GM19025 (cell line): Measurements from ENCODE around the gene ZNF169.
A peak's percentile ranks its signal among the peaks of the same experiment; 100 is the strongest.
"Not testable (repeated sequence)": the region's sequence is repeated elsewhere in the genome, so short reads cannot be mapped to it uniquely, and the experiment has no call there.

ENCODE experiments used
- ATAC-seq: cut with Tn5 transposase; IDR thresholded peaks from one replicate; pipeline ENCODE4 v1.9.1; 2021; ENCODE audit warnings: mild to moderate bottlenecking, low read depth, moderate library complexity; ENCODE audit not compliant: unreplicated experiment

ZNF169 gene

GRCh38 chr9:94281101-94281500 is 22.0 kb downstream of the ZNF169 start:
- no peak for ATAC-seq

GRCh38 chr9:94286116-94286515 is 27.0 kb downstream of the ZNF169 start:
- ATAC-seq, result no peak

GRCh38 chr9:94287877-94288513 is 28.9 kb downstream of the ZNF169 start:
- no peak for ATAC-seq

GRCh38 chr9:94289691-94290090 is 30.6 kb downstream of the ZNF169 start:
- ATAC-seq, result no peak

GRCh38 chr9:94298949-94299599 is 40.0 kb downstream of the ZNF169 start:
- no peak for ATAC-seq

GRCh38 chr9:94300470-94301301 is 41.6 kb downstream of the ZNF169 start:
- ATAC-seq, result no peak

- no peak for ATAC-seq
These were observed 42.5 kb downstream of the ZNF169 start for GRCh38 chr9:94301583-94301982.

- ATAC-seq, result no peak
These were observed 43.3 kb downstream of the ZNF169 start for GRCh38 chr9:94302426-94302825.

- ATAC-seq, result no peak
These were observed 44.2 kb downstream of the ZNF169 start for GRCh38 chr9:94303321-94303720.

- not testable (repeated sequence) for ATAC-seq
These were observed 56.2 kb downstream of the ZNF169 start for GRCh38 chr9:94315034-94315984.

GRCh38 chr9:94316236-94316635 is 57.1 kb downstream of the ZNF169 start:
- peak; percentile 75 for ATAC-seq

- ATAC-seq, result not testable (repeated sequence)
These were observed 59.0 kb downstream of the ZNF169 start for GRCh38 chr9:94317949-94318657.

- not testable (repeated sequence) for ATAC-seq
These were observed 63.3 kb downstream of the ZNF169 start for GRCh38 chr9:94322342-94322940.

- ATAC-seq, result not testable (repeated sequence)
These were observed 64.2 kb downstream of the ZNF169 start for GRCh38 chr9:94323153-94323798.

- ATAC-seq, result not testable (repeated sequence)
These were observed 66.5 kb downstream of the ZNF169 start for GRCh38 chr9:94325583-94325982.

- not testable (repeated sequence) for ATAC-seq
These were observed 69.4 kb downstream of the ZNF169 start, which contains the start of gene NUTM2F for GRCh38 chr9:94328544-94328943. NUTM2F (minus strand) TSS chr9:94328644; CDS start chr9:94328623, 21 bp downstream.

GRCh38 chr9:94336445-94336844 is 77.3 kb downstream of the ZNF169 start:
- not testable (repeated sequence) for ATAC-seq

GRCh38 chr9:94338723-94339122 is 79.6 kb downstream of the ZNF169 start:
- ATAC-seq, result not testable (repeated sequence)

- not testable (repeated sequence) for ATAC-seq
These were observed 80.6 kb downstream of the ZNF169 start for GRCh38 chr9:94339657-94340056.
